DMS 273 (cell line): ENCODE measurements around the gene SLC10A1.
A peak's percentile ranks its signal among the peaks of the same experiment; 100 is the strongest.
"Not testable (repeated sequence)": the region's sequence is repeated elsewhere in the genome, so short reads cannot be mapped to it uniquely, and the experiment has no call there.

Experiments used
- DNase-seq: peaks from one replicate; lab custom pipeline; 2025; ENCODE audit not compliant: unreplicated experiment; lab: John Stamatoyannopoulos, UW

The SLC10A1 gene

GRCh38 chr14:69796797-69797500, at the start of gene SLC10A1:
Gene SLC10A1, minus strand, starts transcription at chr14:69797241. Its CDS starts 86 bp downstream, at chr14:69797155.
- no peak for DNase-seq

- peak; percentile 11 for DNase-seq
Observed at GRCh38 chr14:69845787-69846186, 48.7 kb upstream of the SLC10A1 start.

- DNase-seq = no peak
Observed at GRCh38 chr14:69845050-69845581, 48.1 kb upstream of the SLC10A1 start.

- no peak for DNase-seq
Observed at GRCh38 chr14:69844171-69844570, 47.1 kb upstream of the SLC10A1 start.

GRCh38 chr14:69842686-69843420, 45.8 kb upstream of the SLC10A1 start:
- DNase-seq = no peak

GRCh38 chr14:69841656-69842055, 44.6 kb upstream of the SLC10A1 start:
- peak; percentile 72 for DNase-seq

- no peak for DNase-seq
Observed at GRCh38 chr14:69839661-69840060, 42.6 kb upstream of the SLC10A1 start.

GRCh38 chr14:69838881-69839416, 41.9 kb upstream of the SLC10A1 start:
- DNase-seq = no peak

- DNase-seq = no peak
Observed at GRCh38 chr14:69828879-69829278, 31.8 kb upstream of the SLC10A1 start.

- no peak for DNase-seq
Observed at GRCh38 chr14:69828354-69828753, 31.3 kb upstream of the SLC10A1 start.

GRCh38 chr14:69827560-69827959, 30.5 kb upstream of the SLC10A1 start:
- DNase-seq = no peak

- no peak for DNase-seq
Observed at GRCh38 chr14:69822456-69822855, 25.4 kb upstream of the SLC10A1 start.

- DNase-seq = no peak
Observed at GRCh38 chr14:69820991-69821390, 23.9 kb upstream of the SLC10A1 start.

GRCh38 chr14:69819607-69820006, 22.6 kb upstream of the SLC10A1 start:
- DNase-seq = no peak

GRCh38 chr14:69818758-69819191, 21.7 kb upstream of the SLC10A1 start:
- DNase-seq = peak; percentile 91

GRCh38 chr14:69816216-69816615, 19.2 kb upstream of the SLC10A1 start:
- no peak for DNase-seq

GRCh38 chr14:69815556-69815955, 18.5 kb upstream of the SLC10A1 start:
- no peak for DNase-seq

- no peak for DNase-seq
Observed at GRCh38 chr14:69814397-69814796, 17.4 kb upstream of the SLC10A1 start.

GRCh38 chr14:69813346-69813745, 16.3 kb upstream of the SLC10A1 start:
- not testable (repeated sequence) for DNase-seq

GRCh38 chr14:69812711-69813110, 15.7 kb upstream of the SLC10A1 start:
- DNase-seq = no peak

- no peak for DNase-seq
Observed at GRCh38 chr14:69811868-69812252, 14.8 kb upstream of the SLC10A1 start.
